ENCODE measurements around the gene AK4. TPM values are rescaled to one million over a fixed set of nuclear protein-coding genes. Genes with fewer than 3 reads are reported as not detected.

The AK4 gene
- total and polyA plus RNA-seq, 2 of the 8 experiments (the other 6 are each of a cell fraction or from before 2014, with no cell fraction given): 64.5 to 175 TPM

- TF ChIP-seq CTCF (IDR thresholded peaks at IDR 0.05; ENCODE audit: control extremely low read depth in 1 of 3, insufficient read depth in 1 of 3, low read depth in 1 of 3, low read length in 3 of 3) (no peak), CREB1 (IDR thresholded peaks at IDR 0.05) (no peak)
These were observed 128.4 kb downstream of the AK4 start (continued) for GRCh38 chr1:65276197-65276939.

Data from H1 (cell line).